Mucosa of rectum (tissue), 2 donors: ENCODE data around the gene CBX3.
"Not testable (repeated sequence)": the region's sequence is repeated elsewhere in the genome, so short reads cannot be mapped to it uniquely, and the experiment has no call there.

Experiments used
- H3K27ac ChIP-seq, 2 donors: one replicate each; pipeline ENCODE4 v1.7.0; 2013; ENCODE audit warnings: inconsistent platforms in 2 of 2, low read depth in 2 of 2, low read length in 2 of 2
- H3K27me3 ChIP-seq, 2 donors: one replicate each; pipeline ENCODE4 v1.7.0; 2013; ENCODE audit warnings: low read length in 2 of 2; ENCODE audit not compliant: control insufficient read depth in 2 of 2, insufficient read depth in 2 of 2
- H3K36me3 ChIP-seq, 2 donors: one replicate each; pipeline ENCODE4 v1.7.0; 2013; ENCODE audit warnings: low read length in 2 of 2; ENCODE audit not compliant: control insufficient read depth in 2 of 2, insufficient read depth in 2 of 2
- H3K4me1 ChIP-seq, 2 donors: one replicate each; pipeline ENCODE4 v1.7.0; 2013; ENCODE audit warnings: low read length in 2 of 2, mild to moderate bottlenecking in 1 of 2; ENCODE audit not compliant: control insufficient read depth in 2 of 2, insufficient read depth in 2 of 2
- H3K4me3 ChIP-seq, 2 donors: one replicate each; pipeline ENCODE4 v1.7.0; 2013; ENCODE audit warnings: low read length in 2 of 2
- H3K9ac ChIP-seq, 2 donors: one replicate each; pipeline ENCODE4 v1.7.0; 2013; ENCODE audit warnings: low read length in 2 of 2, low read depth in 1 of 2, mild to moderate bottlenecking in 1 of 2
- H3K9me3 ChIP-seq, 2 donors: one replicate each; pipeline ENCODE4 v1.7.0; 2013; ENCODE audit warnings: low read length in 2 of 2; ENCODE audit not compliant: control insufficient read depth in 2 of 2
- donor health status: healthy.
- donor health status: Normal muscosa, but diverticular disease.

Gene CBX3

GRCh38 chr7:26182283-26182682 lies 19.3 kb upstream of the CBX3 start:
- Histone ChIP-seq H3K9ac (no peak overlapping the region), H3K27me3 (no peaks in the 10 kb centered on the region), H3K4me3 (no peak overlapping the region), H3K9me3 (no peaks in the 10 kb centered on the region), H3K4me1 (no peaks in the 10 kb centered on the region), H3K27ac (no peak overlapping the region), H3K36me3 (peaks cover 3 to 4% of the 10 kb centered on the region in 2 donors)

GRCh38 chr7:26182706-26183105 lies 18.8 kb upstream of the CBX3 start:
- Histone ChIP-seq H3K9me3 (no peaks in the 10 kb centered on the region), H3K4me3 (no peak overlapping the region), H3K4me1 (no peaks in the 10 kb centered on the region), H3K9ac (no peak overlapping the region), H3K27ac (no peak overlapping the region), H3K36me3 (peaks cover 3 to 8% of the 10 kb centered on the region in 2 donors), H3K27me3 (no peaks in the 10 kb centered on the region)

- no peak overlapping the region for H3K4me3 ChIP-seq
- peaks cover 6 to 16% of the 10 kb centered on the region in 2 donors for H3K36me3 ChIP-seq
- no peaks in the 10 kb centered on the region for H3K4me1 ChIP-seq
- no peaks in the 10 kb centered on the region for H3K9me3 ChIP-seq
- H3K9ac ChIP-seq: no peak overlapping the region
- H3K27ac ChIP-seq: no peak overlapping the region
- H3K27me3 ChIP-seq: no peaks in the 10 kb centered on the region
Measured at GRCh38 chr7:26183545-26184280, 17.8 kb upstream of the CBX3 start.

- H3K9ac ChIP-seq, H3K27ac ChIP-seq, H3K9me3 ChIP-seq, H3K4me3 ChIP-seq, H3K4me1 ChIP-seq, H3K27me3 ChIP-seq: not testable (repeated sequence)
- H3K36me3 ChIP-seq: peaks cover 14 to 22% of the 10 kb centered on the region in 2 donors
Measured at GRCh38 chr7:26184281-26185101, 17.1 kb upstream of the CBX3 start.

- Histone ChIP-seq H3K4me3 (no peak overlapping the region), H3K27ac (no peak overlapping the region), H3K36me3 (peaks cover 20 to 29% of the 10 kb centered on the region in 2 donors), H3K9me3 (no peaks in the 10 kb centered on the region), H3K9ac (no peak overlapping the region), H3K4me1 (no peaks in the 10 kb centered on the region), H3K27me3 (no peaks in the 10 kb centered on the region)
Measured at GRCh38 chr7:26185131-26185843, 16.3 kb upstream of the CBX3 start.

GRCh38 chr7:26185844-26186180 lies 15.7 kb upstream of the CBX3 start:
- no peak overlapping the region for H3K27ac ChIP-seq
- H3K9ac ChIP-seq: no peak overlapping the region
- no peaks in the 10 kb centered on the region for H3K4me1 ChIP-seq
- H3K27me3 ChIP-seq: no peaks in the 10 kb centered on the region
- H3K9me3 ChIP-seq: no peaks in the 10 kb centered on the region
- peaks cover 26 to 35% of the 10 kb centered on the region in 2 donors for H3K36me3 ChIP-seq
- no peak overlapping the region for H3K4me3 ChIP-seq

GRCh38 chr7:26186364-26187311 lies 14.9 kb upstream of the CBX3 start:
- no peaks in the 10 kb centered on the region for H3K9me3 ChIP-seq
- peaks cover 32 to 42% of the 10 kb centered on the region in 2 donors for H3K36me3 ChIP-seq
- no peak overlapping the region for H3K27ac ChIP-seq
- no peak overlapping the region for H3K4me3 ChIP-seq
- no peaks in the 10 kb centered on the region for H3K27me3 ChIP-seq
- H3K9ac ChIP-seq: no peak overlapping the region
- no peaks in the 10 kb centered on the region for H3K4me1 ChIP-seq

- Histone ChIP-seq H3K36me3 (peaks cover 41 to 52% of the 10 kb centered on the region in 2 donors), H3K4me1 (no peaks in the 10 kb centered on the region), H3K9me3 (no peaks in the 10 kb centered on the region), H3K4me3 (no peak overlapping the region), H3K9ac (no peak overlapping the region), H3K27ac (no peak overlapping the region), H3K27me3 (no peaks in the 10 kb centered on the region)
Measured at GRCh38 chr7:26187380-26188205, 14.0 kb upstream of the CBX3 start.
